WERI-Rb-1 (cell line): ENCODE measurements around the gene AKT2.

Source experiments
- DNase-seq: peaks from one replicate; pipeline ENCODE4 v3.0.0-alpha.2; 2020
- H3K27ac ChIP-seq: fragments of 250-450 bp; sonication (Bioruptor Pico); 2 replicates; pipeline ENCODE4 v1.5.1; 2020; ENCODE audit warnings: mild to moderate bottlenecking, moderate library complexity
- H3K27me3 ChIP-seq: fragments of 250-450 bp; sonication (Bioruptor Pico); 2 replicates; pipeline ENCODE4 v1.5.1; 2021; ENCODE audit warnings: mild to moderate bottlenecking, low read depth, moderate library complexity; ENCODE audit not compliant: insufficient read depth, severe bottlenecking
- H3K36me3 ChIP-seq: fragments of 250-450 bp; sonication (Bioruptor Pico); 2 replicates; pipeline ENCODE4 v1.5.1; 2020; ENCODE audit warnings: mild to moderate bottlenecking, moderate library complexity
- H3K4me3 ChIP-seq: 2 replicates; pipeline ENCODE4 v1.5.1; 2011; ENCODE audit warnings: low read depth, mild to moderate bottlenecking, control low read depth, low read length
- H3K9me3 ChIP-seq: fragments of 250-450 bp; sonication (Bioruptor Pico); 2 replicates; pipeline ENCODE4 v1.5.1; 2021; ENCODE audit warnings: mild to moderate bottlenecking, moderate library complexity; ENCODE audit not compliant: severe bottlenecking
- TF ChIP-seq, protein P1 (sequence below): IDR thresholded peaks from 2 replicates; pipeline ENCODE4 v1.5.1; 2011; ENCODE audit warnings: low read depth, mild to moderate bottlenecking, control low read depth, inconsistent platforms, low read length

Gene AKT2

GRCh38 chr19:40242480-40242879 is 42.7 kb downstream of the AKT2 start:
- Histone ChIP-seq H3K27ac (no peak overlapping the region), H3K9me3 (no peaks in the 10 kb centered on the region), H3K36me3 (peaks cover 40% of the 10 kb centered on the region), H3K4me3 (no peak overlapping the region), H3K27me3 (no peaks in the 10 kb centered on the region)
- TF ChIP-seq, protein P1, sequence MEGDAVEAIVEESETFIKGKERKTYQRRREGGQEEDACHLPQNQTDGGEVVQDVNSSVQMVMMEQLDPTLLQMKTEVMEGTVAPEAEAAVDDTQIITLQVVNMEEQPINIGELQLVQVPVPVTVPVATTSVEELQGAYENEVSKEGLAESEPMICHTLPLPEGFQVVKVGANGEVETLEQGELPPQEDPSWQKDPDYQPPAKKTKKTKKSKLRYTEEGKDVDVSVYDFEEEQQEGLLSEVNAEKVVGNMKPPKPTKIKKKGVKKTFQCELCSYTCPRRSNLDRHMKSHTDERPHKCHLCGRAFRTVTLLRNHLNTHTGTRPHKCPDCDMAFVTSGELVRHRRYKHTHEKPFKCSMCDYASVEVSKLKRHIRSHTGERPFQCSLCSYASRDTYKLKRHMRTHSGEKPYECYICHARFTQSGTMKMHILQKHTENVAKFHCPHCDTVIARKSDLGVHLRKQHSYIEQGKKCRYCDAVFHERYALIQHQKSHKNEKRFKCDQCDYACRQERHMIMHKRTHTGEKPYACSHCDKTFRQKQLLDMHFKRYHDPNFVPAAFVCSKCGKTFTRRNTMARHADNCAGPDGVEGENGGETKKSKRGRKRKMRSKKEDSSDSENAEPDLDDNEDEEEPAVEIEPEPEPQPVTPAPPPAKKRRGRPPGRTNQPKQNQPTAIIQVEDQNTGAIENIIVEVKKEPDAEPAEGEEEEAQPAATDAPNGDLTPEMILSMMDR: no peak
- DNase-seq: no peak

DNA sequence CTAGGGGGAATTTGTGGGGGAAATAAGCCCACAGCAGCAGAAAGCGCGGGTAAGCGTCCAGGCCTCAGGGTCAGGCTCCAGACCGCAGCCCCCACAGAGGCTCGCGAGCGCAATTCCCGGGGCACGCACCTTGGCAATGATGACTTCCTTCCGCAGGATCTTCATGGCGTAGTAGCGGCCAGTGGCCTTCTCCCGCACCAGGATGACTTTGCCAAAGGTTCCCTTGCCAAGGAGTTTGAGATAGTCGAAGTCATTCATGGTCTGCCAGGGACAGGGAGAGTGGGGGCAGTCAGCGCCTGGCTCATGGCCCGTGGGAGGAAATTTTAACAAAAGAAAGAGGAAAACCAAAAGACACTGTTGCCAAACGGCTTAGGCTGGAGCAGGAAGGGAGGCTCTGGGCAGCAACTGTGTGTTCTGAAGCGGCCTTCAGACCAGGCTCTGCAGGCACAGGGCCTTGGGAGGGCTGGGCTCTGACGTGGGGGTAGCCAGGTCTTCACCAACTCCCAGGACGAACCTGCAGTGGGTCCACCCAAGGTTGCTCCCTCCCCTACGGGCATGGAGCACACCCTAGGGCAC is 43.2 kb downstream of the AKT2 start:
- Histone ChIP-seq H3K36me3 (peaks cover 46% of the 10 kb centered on the region), H3K4me3 (no peak overlapping the region), H3K27me3 (no peaks in the 10 kb centered on the region), H3K9me3 (no peaks in the 10 kb centered on the region), H3K27ac (no peak overlapping the region)
- DNase-seq: no peak
- TF ChIP-seq, protein P1: no peak

DNA sequence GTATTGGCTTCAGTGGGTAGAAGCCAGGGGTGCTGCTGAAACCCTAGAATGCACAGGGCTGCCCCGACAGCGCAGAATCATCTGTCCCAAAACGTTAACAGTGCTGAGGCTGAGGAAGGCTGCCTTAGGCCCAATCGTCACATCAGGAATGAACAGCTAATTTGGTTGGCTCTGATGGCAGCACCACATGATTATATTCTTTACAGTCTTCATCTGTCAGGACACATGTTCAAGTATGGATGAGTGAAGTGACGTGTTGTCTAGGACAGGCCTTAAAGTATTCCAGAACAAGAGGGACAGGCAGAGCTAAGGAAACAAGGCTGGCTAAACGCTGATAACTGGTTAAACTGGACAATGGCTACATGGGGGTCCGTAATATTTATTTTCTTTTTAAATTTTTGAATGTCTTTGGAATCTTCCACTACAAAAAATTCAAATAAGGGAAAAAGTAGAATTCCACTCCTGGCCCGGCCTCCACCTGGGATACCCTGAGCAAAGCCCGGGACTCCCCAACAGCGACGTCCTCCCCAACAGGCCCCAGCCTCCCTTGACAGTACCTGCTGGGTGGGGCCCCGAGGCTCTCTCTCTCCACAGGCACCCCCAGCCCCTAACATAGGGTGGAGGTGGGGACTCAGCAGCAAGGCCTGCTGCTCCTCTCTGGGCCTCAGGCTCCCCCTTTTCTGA is 43.9 kb downstream of the AKT2 start:
- H3K4me3 ChIP-seq: no peak overlapping the region
- no peak for DNase-seq
- TF ChIP-seq, protein P1: no peak
- no peaks in the 10 kb centered on the region for H3K27me3 ChIP-seq
- H3K9me3 ChIP-seq: no peaks in the 10 kb centered on the region
- no peak overlapping the region for H3K27ac ChIP-seq
- peaks cover 49% of the 10 kb centered on the region for H3K36me3 ChIP-seq

GRCh38 chr19:40240332-40240731 is 44.8 kb downstream of the AKT2 start:
- Histone ChIP-seq H3K36me3 (peaks cover 51% of the 10 kb centered on the region), H3K27ac (no peak overlapping the region)
- TF ChIP-seq, protein P1: no peak

DNA sequence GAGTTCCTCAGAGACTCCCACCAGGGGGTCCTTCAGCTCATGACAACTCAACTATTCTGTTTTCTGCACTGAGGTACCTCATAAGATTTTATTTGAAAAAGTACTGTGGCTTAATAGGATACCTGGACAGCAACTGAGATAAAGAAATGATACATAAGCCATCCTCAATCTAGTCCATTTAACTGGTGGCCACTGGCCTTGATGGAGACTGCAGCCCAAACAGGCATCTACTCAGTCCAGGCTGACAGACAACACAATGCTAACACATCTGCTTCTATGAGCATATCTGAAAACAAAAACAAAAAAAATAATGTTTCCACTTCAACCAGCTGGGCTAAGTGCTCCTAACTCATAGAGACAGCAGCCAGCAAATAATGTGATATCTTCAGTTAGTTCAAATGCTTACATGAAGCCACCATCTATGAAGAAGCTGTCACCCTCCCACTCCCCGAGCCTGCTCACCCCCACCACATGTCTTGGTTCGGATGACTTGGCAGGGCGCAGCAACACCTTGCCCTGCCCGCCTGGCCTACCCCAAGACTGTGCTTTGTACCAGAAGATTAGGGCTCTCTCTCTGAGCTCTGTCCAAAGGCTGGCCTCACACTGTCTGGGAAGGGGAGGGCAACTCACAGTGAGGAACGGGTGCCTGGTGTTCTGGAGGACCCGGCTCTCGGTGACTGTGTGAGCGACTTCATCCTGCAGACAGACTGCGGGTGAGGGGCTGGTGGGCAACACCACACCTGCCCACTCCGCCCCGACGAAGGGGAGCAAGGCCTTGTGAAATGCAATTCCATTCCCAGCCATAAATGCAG is 45.5 kb downstream of the AKT2 start:
- TF ChIP-seq, protein P1: no peak
- Histone ChIP-seq H3K36me3 (peaks cover 54% of the 10 kb centered on the region), H3K27me3 (no peaks in the 10 kb centered on the region), H3K4me3 (no peak overlapping the region), H3K9me3 (no peaks in the 10 kb centered on the region), H3K27ac (no peak overlapping the region)
- DNase-seq: no peak

More at GRCh38 chr19:40240332-40240731, 44.8 kb downstream of the AKT2 start:
- no peaks in the 10 kb centered on the region for H3K27me3 ChIP-seq
- no peak overlapping the region for H3K4me3 ChIP-seq
- no peaks in the 10 kb centered on the region for H3K9me3 ChIP-seq
- DNase-seq: no peak
